Breast epithelium (tissue), 3 donors: ENCODE measurements around the gene CTRB1.

ENCODE experiments used
- POLR2A ChIP-seq: fragments of 450-650 bp; IDR thresholded peaks from one replicate; pipeline ENCODE4 v1.6.1; 2016; ENCODE audit warnings: antibody characterized with exemption, mild to moderate bottlenecking, moderate library complexity
- POLR2AphosphoS5 ChIP-seq, 3 donors: sonication (generic); formaldehyde crosslinking; IDR thresholded peaks; one replicate each; pipeline ENCODE4 v1.6.1; 2017; ENCODE audit warnings: antibody characterized with exemption in 3 of 3

- TF ChIP-seq POLR2A: no peak
- no peak for TF ChIP-seq POLR2AphosphoS5 (IDR thresholded peaks at IDR 0.05)
Measured at GRCh38 chr16:75263291-75263962, 44.6 kb downstream of the CTRB1 start.
